Measurements from ENCODE around the gene ERFL.

ERFL gene

DNA sequence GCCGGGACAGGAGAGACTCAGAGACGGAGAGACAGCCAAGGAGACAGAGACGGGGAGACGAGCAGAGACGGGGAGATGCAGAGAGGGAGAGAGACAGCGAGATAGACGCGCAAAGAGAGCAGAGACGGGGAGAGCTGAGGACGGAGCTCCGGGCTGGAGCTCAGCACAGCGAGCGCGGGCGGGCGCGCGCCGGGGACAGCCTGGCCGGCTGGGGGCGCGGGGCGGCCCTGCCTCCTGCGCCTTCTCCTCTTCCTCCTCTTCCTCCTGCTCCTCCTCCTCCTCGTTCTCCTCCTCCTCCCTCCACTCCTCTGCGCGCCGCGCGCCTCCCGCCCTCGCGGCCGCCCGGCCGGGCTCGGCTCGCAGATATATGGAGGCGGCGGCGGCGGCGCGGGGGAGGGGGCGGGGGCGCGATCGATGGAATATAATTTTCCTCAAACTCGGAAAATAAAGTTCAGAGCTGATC lies at the start of gene ERFL:
TSS of gene ERFL (minus strand) at position 229 of the 463 bp plus-strand sequence. CDS start 15,530 bp downstream, outside the sequence.
- no peak for DNase-seq (ENCODE audit: low read depth)
- TF ChIP-seq, protein P1, sequence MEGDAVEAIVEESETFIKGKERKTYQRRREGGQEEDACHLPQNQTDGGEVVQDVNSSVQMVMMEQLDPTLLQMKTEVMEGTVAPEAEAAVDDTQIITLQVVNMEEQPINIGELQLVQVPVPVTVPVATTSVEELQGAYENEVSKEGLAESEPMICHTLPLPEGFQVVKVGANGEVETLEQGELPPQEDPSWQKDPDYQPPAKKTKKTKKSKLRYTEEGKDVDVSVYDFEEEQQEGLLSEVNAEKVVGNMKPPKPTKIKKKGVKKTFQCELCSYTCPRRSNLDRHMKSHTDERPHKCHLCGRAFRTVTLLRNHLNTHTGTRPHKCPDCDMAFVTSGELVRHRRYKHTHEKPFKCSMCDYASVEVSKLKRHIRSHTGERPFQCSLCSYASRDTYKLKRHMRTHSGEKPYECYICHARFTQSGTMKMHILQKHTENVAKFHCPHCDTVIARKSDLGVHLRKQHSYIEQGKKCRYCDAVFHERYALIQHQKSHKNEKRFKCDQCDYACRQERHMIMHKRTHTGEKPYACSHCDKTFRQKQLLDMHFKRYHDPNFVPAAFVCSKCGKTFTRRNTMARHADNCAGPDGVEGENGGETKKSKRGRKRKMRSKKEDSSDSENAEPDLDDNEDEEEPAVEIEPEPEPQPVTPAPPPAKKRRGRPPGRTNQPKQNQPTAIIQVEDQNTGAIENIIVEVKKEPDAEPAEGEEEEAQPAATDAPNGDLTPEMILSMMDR (conservative IDR thresholded peaks at IDR 0.05; ENCODE audit: control insufficient read depth, insufficient read depth, low read depth, low read length), result no peak
- peak within 1 kb of the TSS; percentile 28 for H3K4me3 ChIP-seq (ENCODE audit: control insufficient read depth, low read depth, low read length)

DNA sequence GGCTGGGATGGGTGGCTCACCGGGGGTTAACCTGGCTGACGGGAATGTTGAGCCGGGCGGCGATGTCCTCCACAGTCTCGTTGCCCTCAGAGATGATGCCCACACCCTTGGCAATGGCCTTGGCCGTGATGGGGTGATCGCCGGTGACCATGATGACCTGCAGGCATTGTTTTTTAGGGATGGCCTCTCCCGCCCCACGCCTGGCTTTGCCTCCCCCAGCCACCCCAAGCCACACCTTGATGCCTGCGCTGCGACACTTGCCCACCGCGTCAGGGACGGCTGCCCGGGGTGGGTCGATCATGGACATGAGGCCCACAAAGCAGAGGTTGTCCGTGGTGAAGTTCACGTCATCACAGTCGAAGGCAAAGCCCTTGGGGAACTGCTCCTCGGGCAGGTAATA lies 49.7 kb upstream of the ERFL start:
- H3K4me3 ChIP-seq (ENCODE audit: control insufficient read depth, low read depth, low read length), result no peak overlapping the region
- TF ChIP-seq, protein P1 (conservative IDR thresholded peaks at IDR 0.05; ENCODE audit: control insufficient read depth, insufficient read depth, low read depth, low read length), result no peak
- DNase-seq (ENCODE audit: low read depth), result no peak

DNA sequence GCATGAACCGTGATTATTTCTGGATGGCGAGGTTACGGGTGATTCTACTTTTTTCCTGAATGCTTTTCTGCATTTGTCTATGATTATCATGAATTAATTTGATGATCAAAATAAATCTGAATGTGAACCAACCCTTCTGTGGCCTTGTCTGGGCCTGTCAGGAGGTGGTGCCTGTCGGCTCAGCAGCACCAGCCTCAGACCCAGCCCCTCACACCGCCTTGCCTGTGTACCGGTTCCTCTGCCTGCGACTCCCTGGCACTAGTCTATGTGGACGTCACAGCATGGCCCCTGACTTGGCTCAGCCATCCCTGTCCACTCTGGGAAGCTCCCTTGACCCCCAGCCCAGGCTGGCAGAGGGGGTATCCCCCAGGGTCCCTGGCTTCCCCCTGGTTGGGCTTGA lies 46.4 kb upstream of the ERFL start:
- TF ChIP-seq, protein P1 (conservative IDR thresholded peaks at IDR 0.05; ENCODE audit: control insufficient read depth, insufficient read depth, low read depth, low read length), result no peak
- no peak for DNase-seq (ENCODE audit: low read depth)
- H3K4me3 ChIP-seq (ENCODE audit: control insufficient read depth, low read depth, low read length), result no peak overlapping the region

DNA sequence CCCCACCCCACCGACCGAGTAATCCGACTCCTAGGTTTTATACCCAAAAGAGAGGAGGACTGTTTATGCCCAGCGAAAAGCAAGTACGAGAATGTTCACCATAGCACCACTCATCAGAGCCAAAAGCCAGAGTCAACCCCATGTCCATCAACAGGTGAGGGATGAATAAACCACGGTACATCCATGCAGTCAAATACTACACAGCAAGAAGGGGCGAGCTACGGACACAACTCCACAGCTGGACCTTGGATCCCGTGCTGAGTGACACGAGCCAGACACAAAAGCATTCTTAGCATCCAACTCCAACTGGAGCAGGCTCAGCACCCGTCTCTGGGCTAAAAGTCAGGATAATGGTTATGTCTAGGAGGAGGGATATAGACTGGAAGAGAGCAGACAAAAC lies 43.1 kb upstream of the ERFL start:
- no peak for DNase-seq (ENCODE audit: low read depth)
- H3K4me3 ChIP-seq (ENCODE audit: control insufficient read depth, low read depth, low read length), result no peak overlapping the region
- TF ChIP-seq, protein P1 (conservative IDR thresholded peaks at IDR 0.05; ENCODE audit: control insufficient read depth, insufficient read depth, low read depth, low read length), result no peak

DNA sequence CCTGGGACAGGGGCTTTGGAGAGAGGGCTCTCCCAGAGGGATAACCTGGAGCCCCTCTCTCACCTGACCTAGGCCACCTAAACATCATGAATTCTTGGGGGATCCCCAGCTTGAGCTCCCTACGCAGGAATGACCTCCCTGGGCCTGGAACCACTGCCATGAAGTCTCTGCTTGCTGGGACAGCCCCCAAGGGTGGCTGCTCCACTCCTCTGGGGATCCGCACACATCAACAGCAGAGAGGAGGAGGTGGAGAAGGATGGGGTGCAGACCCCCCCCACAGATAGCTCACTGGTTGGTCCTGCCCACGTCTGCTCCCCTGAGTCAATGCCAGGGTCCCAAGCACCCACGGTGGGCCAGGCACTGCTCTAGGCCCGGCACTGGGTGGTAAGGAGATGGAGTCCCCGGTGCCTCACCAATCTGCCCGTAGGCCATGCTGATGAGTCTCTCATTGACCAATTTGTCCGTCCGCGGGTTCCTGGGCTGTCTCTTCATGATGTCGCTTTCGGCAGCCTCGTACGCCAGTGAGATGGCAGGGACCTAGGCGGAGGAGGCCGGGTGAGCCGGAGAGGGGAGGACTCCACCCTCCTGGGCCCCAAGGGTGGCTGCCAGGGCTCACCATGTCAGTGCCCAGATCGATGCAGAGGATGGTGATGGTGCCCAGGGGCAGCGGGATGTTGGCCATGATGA lies 41.7 kb upstream of the ERFL start:
- TF ChIP-seq, protein P1 (conservative IDR thresholded peaks at IDR 0.05; ENCODE audit: control insufficient read depth, insufficient read depth, low read depth, low read length), result no peak
- no peak for DNase-seq (ENCODE audit: low read depth)
- no peak overlapping the region for H3K4me3 ChIP-seq (ENCODE audit: control insufficient read depth, low read depth, low read length)

DNA sequence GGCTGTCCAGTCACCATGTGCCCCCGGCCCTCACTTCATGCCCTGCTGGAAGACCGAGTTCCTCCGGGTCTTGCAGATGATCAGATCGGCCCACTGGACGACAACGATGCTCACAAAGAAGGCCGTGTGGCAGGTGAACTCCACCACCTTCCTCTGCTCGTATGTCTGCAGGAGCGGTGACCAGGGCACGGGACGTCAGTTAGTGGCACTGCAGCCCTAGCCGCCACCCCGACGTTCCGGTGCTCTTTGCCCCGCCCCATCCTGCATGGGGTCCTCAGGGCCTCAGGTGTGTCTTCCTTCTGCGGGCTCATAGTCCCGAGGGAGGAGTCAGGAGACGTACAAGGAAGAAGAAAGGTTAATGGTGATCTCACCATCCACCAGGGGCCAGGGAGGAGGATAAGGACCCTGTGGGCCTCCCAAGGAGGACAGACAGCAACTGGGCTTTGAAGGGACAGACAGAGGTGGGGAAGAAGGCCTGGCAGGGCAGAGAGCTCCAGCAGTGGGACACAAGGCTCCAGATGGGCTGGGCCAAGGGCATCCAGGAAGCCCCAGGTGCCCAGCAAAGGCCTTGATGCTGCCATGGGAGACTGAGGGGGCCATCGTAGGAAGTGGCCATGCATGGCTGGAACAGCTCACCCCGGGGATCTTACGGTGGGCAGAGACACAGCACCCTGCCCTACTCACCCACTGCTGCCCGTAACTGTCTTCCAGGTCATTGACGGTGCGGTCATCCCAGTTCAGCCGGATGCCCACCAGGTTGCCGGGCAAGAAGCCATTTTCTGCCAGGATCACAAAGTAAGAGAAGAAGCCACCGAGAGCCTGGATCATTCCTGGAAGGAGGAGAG lies 40.7 kb upstream of the ERFL start:
- no peak for DNase-seq (ENCODE audit: low read depth)
- TF ChIP-seq, protein P1 (conservative IDR thresholded peaks at IDR 0.05; ENCODE audit: control insufficient read depth, insufficient read depth, low read depth, low read length), result no peak
- H3K4me3 ChIP-seq (ENCODE audit: control insufficient read depth, low read depth, low read length), result no peak overlapping the region

Measured in fibroblast of mammary gland (primary cell).